SK-N-SH (cell line): ENCODE data around the gene HOXC11. TPM values are rescaled to one million over a fixed set of nuclear protein-coding genes. Genes with fewer than 3 reads are reported as not detected.

ENCODE experiments used
- CTCF ChIA-PET: fragments of 300-600, 350-600 bp; formaldehyde crosslinking; extraction: SDS; loops from one replicate; lab custom pipeline; 2021; lab: Yijun Ruan, JAX
- POLR2A ChIA-PET: fragments of 350-600 bp; sonication (Branson Sonifier 250); formaldehyde crosslinking; extraction: SDS; loops from one replicate; lab custom pipeline; 2020; ENCODE audit warnings: antibody characterized with exemption, inconsistent platforms; lab: Yijun Ruan, JAX
- DNase-seq: peaks from one replicate; pipeline ENCODE4 v3.0.0; 2012
- H2AFZ ChIP-seq: fragments of 200-600 bp; sonication (generic); 2 replicates; pipeline ENCODE4 v1.8.1; 2016; ENCODE audit warnings: antibody characterized with exemption, mild to moderate bottlenecking, low read depth
- H3F3A ChIP-seq: fragments of 200-600 bp; sonication (generic); replicated peaks from 2 replicates; pipeline ENCODE3; 2016; ENCODE audit warnings: antibody characterized with exemption, mild to moderate bottlenecking; ENCODE audit not compliant: insufficient read depth
- H3K27ac ChIP-seq, 2 experiments: fragments of 200-500 bp in 1 of 2; fragments of 200-600 bp in 1 of 2; sonication (Bioruptor generic) in 1 of 2; sonication (generic), shearing (Covaris generic) in 1 of 2; 2 replicates each; pipeline versions ENCODE4 v1.5.1 to v1.6.1; 2014 to 2016; ENCODE audit warnings: low read depth in 2 of 2, inconsistent platforms in 1 of 2, low read length in 1 of 2, mild to moderate bottlenecking in 1 of 2, mixed read lengths in 1 of 2
- H3K27me3 ChIP-seq: fragments of 200-600 bp; sonication (generic), shearing (Covaris generic); 2 replicates; pipeline ENCODE4 v1.6.1; 2016; ENCODE audit warnings: mixed run types; ENCODE audit not compliant: insufficient read depth
- H3K36me3 ChIP-seq, 2 experiments: fragments of 200-500 bp in 1 of 2; fragments of 200-600 bp in 1 of 2; sonication (Bioruptor generic) in 1 of 2; sonication (generic) in 1 of 2; replicated peaks in 1 of 2; 2 replicates each; pipeline versions ENCODE3 to v1.5.1; 2014 to 2016; ENCODE audit warnings: low read length in 1 of 2, mild to moderate bottlenecking in 1 of 2; ENCODE audit not compliant: insufficient read depth in 2 of 2, control insufficient read depth in 1 of 2
- H3K4me1 ChIP-seq, 2 experiments: fragments of 200-500 bp in 1 of 2; fragments of 200-600 bp in 1 of 2; sonication (Bioruptor generic) in 1 of 2; sonication (generic), shearing (Covaris generic) in 1 of 2; 2 replicates each; pipeline versions ENCODE4 v1.5.1 to v1.6.1; 2014 to 2016; ENCODE audit warnings: low read depth in 1 of 2, low read length in 1 of 2, mixed run types in 1 of 2; ENCODE audit not compliant: insufficient read depth in 2 of 2, control insufficient read depth in 1 of 2
- H3K4me2 ChIP-seq: fragments of 200-600 bp; sonication (generic), shearing (Covaris generic); 2 replicates; pipeline ENCODE4 v1.6.1; 2017; ENCODE audit warnings: mixed run types
- H3K4me3 ChIP-seq, 2 experiments: fragments of 200-500 bp in 1 of 2; fragments of 200-600 bp in 1 of 2; sonication (Bioruptor generic) in 1 of 2; sonication (generic), shearing (Covaris generic) in 1 of 2; 2 replicates each; pipeline versions ENCODE4 v1.5.1 to v1.8.1; 2014 to 2016; ENCODE audit warnings: low read depth in 2 of 2, inconsistent platforms in 1 of 2, low read length in 1 of 2, mild to moderate bottlenecking in 1 of 2, mixed read lengths in 1 of 2, moderate library complexity in 1 of 2
- H3K79me2 ChIP-seq: fragments of 200-600 bp; sonication (generic); 2 replicates; pipeline ENCODE4 v1.8.1; 2017; ENCODE audit warnings: mild to moderate bottlenecking; ENCODE audit not compliant: insufficient read depth
- H3K9ac ChIP-seq: fragments of 200-600 bp; sonication (generic); 2 replicates; pipeline ENCODE4 v1.6.1; 2017; ENCODE audit warnings: mixed run types
- H3K9me2 ChIP-seq: fragments of 200-600 bp; sonication (generic); 2 replicates; pipeline ENCODE4 v1.6.1; 2017; ENCODE audit warnings: mixed run types
- H3K9me3 ChIP-seq: fragments of 200-600 bp; sonication (generic); 2 replicates; pipeline ENCODE4 v1.6.1; 2017; ENCODE audit warnings: mixed run types, mild to moderate bottlenecking, moderate library complexity
- H4K20me1 ChIP-seq: fragments of 200-600 bp; sonication (generic); 2 replicates; pipeline ENCODE4 v1.6.1; 2017; ENCODE audit warnings: mild to moderate bottlenecking, mixed run types; ENCODE audit not compliant: insufficient read depth
- CHD2 ChIP-seq: fragments of 150-350 bp; IDR thresholded peaks from 2 replicates; pipeline ENCODE4 v1.6.1; 2018; ENCODE audit warnings: low read length; ENCODE audit not compliant: partially characterized antibody
- EP300 ChIP-seq, 2 experiments: IDR thresholded peaks; 2 replicates each; pipeline versions ENCODE4 v1.4.0 to v1.6.1; 2012; ENCODE audit warnings: borderline replicate concordance in 1 of 2, low read depth in 1 of 2, low read length in 1 of 2
- EZH2phosphoT487 ChIP-seq: fragments of 200-600 bp; sonication (generic); IDR thresholded peaks from 2 replicates; pipeline ENCODE4 v1.6.1; 2017; ENCODE audit warnings: low read depth, mixed run types, mild to moderate bottlenecking, antibody characterized with exemption, moderate library complexity, borderline replicate concordance
- FOSL2 ChIP-seq: IDR thresholded peaks from 2 replicates; pipeline ENCODE4 v1.4.0; 2012; ENCODE audit warnings: low read depth, mild to moderate bottlenecking, moderate library complexity, borderline replicate concordance
- FOXJ3 ChIP-seq: sonication (generic); formaldehyde crosslinking; IDR thresholded peaks from 2 replicates; pipeline ENCODE4 v1.5.1; 2020; ENCODE audit warnings: mild to moderate bottlenecking, missing genetic modification reagents
- GATA2 ChIP-seq: sonication (generic); formaldehyde crosslinking; IDR thresholded peaks from 2 replicates; pipeline ENCODE4 v1.5.0; 2020; ENCODE audit warnings: mild to moderate bottlenecking, missing genetic modification reagents
- PBX3 ChIP-seq: IDR thresholded peaks from 2 replicates; pipeline ENCODE4; 2012
- REST ChIP-seq: IDR thresholded peaks from 2 replicates; pipeline ENCODE4 v1.6.1; 2012; ENCODE audit warnings: mild to moderate bottlenecking, low read depth, low read length, moderate library complexity
- RXRA ChIP-seq: IDR thresholded peaks from 2 replicates; pipeline ENCODE4 v1.4.0; 2012; ENCODE audit warnings: low read depth, mild to moderate bottlenecking, borderline replicate concordance
- SMC3 ChIP-seq: IDR thresholded peaks from 2 replicates; pipeline ENCODE4 v1.6.1; 2012; ENCODE audit warnings: low read depth, low read length, improper control_type of control experiment
- TEAD4 ChIP-seq: IDR thresholded peaks from 2 replicates; pipeline ENCODE4 v1.4.0; 2012; ENCODE audit warnings: mild to moderate bottlenecking, borderline replicate concordance; ENCODE audit not compliant: insufficient read depth
- YY1 ChIP-seq: IDR thresholded peaks from 2 replicates; pipeline ENCODE4 v1.4.0; 2012; ENCODE audit warnings: low read depth, mild to moderate bottlenecking
- WGBS: methylation state at CpG from one replicate; pipeline ENCODE4 v1.1.6; 2017; ENCODE audit warnings: low lambda C conversion rate; 5-methylcytosine and 5-hydroxymethylcytosine counted together
- polyA plus RNA-seq, 3 experiments: library from polyadenylated mRNA; depleted of rRNA; stranded (reverse); fragments of >200 nt; gene quantifications; 2 replicates each; pipeline ENCODE4 v1.2.3, GENCODE V29; 2012

The HOXC11 gene
- polyA plus RNA-seq, 1 of the 3 experiments (the other 2 are of a cell fraction) = not detected

DNA sequence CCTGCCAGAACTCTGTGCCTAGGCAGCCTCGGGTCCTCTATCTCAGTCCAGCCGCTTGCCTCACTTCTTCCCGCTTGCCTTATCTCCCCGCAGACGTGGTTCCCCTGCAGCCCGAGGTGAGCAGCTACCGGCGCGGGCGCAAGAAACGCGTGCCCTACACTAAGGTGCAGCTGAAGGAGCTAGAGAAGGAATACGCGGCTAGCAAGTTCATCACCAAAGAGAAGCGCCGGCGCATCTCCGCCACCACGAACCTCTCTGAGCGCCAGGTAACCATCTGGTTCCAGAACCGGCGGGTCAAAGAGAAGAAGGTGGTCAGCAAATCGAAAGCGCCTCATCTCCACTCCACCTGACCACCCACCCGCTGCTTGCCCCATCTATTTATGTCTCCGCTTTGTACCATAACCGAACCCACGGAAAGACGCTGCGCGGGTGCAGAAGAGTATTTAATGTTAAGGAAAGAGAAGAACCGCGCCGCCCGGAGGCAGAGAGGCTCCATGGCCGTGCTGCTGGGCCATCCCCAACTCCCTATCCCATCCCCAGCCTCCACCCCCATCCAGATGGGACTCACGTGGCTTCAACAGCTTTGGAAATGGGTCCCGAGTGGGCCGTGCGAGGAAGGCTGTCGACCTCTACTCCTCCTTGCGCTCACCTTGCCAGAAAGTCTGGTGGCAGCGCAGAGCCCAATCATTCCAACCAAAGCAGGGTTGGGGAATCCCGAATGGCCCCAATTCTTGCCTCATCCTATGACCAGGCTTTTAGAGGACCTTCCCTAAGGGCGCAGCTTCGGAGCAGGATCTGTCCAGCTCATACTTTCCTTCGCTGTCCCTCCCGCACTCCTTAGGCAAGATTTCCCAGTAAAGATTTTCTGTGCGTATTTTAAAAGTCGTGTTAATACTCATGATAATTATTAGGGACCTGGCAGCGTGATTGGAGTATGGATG lies 27.7 kb upstream of the HOXC11 start:
- TF ChIP-seq EZH2phosphoT487 (0 out of 2 replicates have a peak, but pooled peaks have one; percentile 21), RXRA (no peak)
- no peak overlapping the region for H3K4me2 ChIP-seq
- no peak overlapping the region for H3K9ac ChIP-seq
- no peaks in the 10 kb centered on the region for H3K79me2 ChIP-seq
- H3K27me3 ChIP-seq = peaks cover 97% of the 10 kb centered on the region
- ChIA-PET CTCF (interaction anchor here (0.6 to 1.9 kb wide), 7 partner anchors 14 to 455 kb away, joined by 3 to 7 read pairs (median 4); partner anchors contain the start of gene HOXC10), POLR2A (no interaction called here)
- H3K4me1 ChIP-seq = no peaks in the 10 kb centered on the region
- no peak overlapping the region for H2AFZ ChIP-seq
- no peaks in the 10 kb centered on the region for H3K36me3 ChIP-seq
- H3K4me3 ChIP-seq = no peak overlapping the region
- H3F3A ChIP-seq = no peaks in the 10 kb centered on the region
- DNase-seq = no peak
- WGBS = 30% methylated on average over 49 of the region's 51 CpGs
- H3K9me2 ChIP-seq = no peaks in the 10 kb centered on the region
- H4K20me1 ChIP-seq = no peaks in the 10 kb centered on the region
- no peaks in the 10 kb centered on the region for H3K9me3 ChIP-seq
- H3K27ac ChIP-seq = no peak overlapping the region

DNA sequence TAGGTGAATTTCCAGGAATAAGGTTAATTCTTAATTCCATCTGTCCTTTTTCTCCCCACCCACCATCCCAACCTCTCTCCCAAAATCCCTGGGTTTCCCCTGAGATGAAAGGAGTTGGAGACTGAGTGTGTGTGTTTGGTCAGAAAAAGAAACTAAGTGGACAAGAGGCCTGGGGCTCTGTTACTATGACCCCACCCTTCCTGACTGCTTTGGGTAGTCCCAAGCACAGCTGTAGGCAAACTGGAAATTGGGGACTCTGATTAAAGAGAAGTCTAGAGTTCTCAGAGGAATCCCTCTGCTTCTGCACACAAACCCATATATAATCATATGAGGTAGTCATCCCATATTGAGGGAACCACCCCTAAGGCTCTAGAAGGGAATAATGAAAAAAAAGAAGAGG lies 25.2 kb upstream of the HOXC11 start:
- H3K27me3 ChIP-seq = peaks cover 99% of the 10 kb centered on the region
- POLR2A ChIA-PET = no interaction called here

More for the DNA sequence above, 25.2 kb upstream of the HOXC11 start:
- Histone ChIP-seq H3K36me3 (no peaks in the 10 kb centered on the region), H3K4me3 (no peak overlapping the region), H4K20me1 (0 out of 2 replicates have a peak, but pooled peaks cover 4% of the 10 kb centered on the region), H3K9ac (no peak overlapping the region), H3K79me2 (no peaks in the 10 kb centered on the region), H3K4me1 (no peaks in the 10 kb centered on the region; a peak in 1 of 4 replicates), H3K9me2 (no peaks in the 10 kb centered on the region), H3K9me3 (no peaks in the 10 kb centered on the region), H2AFZ (no peak overlapping the region), H3K4me2 (no peak overlapping the region), H3K27ac (no peak overlapping the region), H3F3A (no peaks in the 10 kb centered on the region)
- TF ChIP-seq PBX3 (no peak), FOXJ3 (CRISPR knock-in tag) (no peak), SMC3 (no peak), REST (no peak), EP300 (IDR thresholded peaks at IDR 0.05; ENCODE audit: borderline replicate concordance in 1 of 2, low read depth in 1 of 2, low read length in 1 of 2) (no peak), GATA2 (no peak), CHD2 (no peak), FOSL2 (no peak), TEAD4 (no peak), YY1 (no peak)
- CTCF ChIA-PET = no interaction called here
- DNase-seq = no peak
